Raji (cell line): ENCODE measurements around the gene CYB5R3.

ENCODE experiments used
- POLR2A ChIP-seq: IDR thresholded peaks from 2 replicates; pipeline ENCODE4 v1.6.1; 2011; ENCODE audit warnings: low read depth, low read length, control low read depth; ENCODE audit not compliant: insufficient read depth

CYB5R3 gene

DNA sequence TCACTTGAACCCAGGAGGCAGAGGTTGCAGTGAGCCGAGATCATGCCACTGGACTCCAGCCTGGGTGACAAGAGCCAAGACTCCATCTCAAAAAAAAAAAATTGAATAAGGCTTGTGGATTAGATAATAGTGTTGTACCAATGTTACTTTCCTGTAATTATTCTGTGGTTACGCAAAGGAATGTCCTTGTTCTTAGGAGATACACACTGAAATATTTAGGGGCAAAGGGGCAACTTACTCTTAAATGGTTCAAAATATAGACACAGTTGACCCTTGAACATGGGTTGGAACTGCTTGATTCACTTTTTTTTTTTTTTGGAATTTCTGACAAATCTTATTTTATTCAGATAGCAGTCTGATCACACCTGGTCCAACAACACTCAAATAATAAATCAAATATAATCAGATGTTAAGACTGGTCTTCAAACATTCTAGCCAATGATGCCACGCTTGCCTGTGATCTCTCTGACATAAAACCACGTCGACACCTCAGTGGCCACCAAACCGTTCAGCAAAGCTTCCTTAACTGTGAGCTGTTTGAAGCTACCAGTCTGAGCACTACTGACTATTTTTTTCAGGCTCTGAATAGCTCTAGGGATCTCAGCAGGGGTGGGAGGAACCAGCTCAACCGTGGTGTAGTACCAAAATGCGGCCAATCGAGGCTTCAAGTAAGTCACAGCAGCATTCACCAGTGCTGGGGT, 9.5 kb downstream of the CYB5R3 start:
- no peak for TF ChIP-seq POLR2A

DNA sequence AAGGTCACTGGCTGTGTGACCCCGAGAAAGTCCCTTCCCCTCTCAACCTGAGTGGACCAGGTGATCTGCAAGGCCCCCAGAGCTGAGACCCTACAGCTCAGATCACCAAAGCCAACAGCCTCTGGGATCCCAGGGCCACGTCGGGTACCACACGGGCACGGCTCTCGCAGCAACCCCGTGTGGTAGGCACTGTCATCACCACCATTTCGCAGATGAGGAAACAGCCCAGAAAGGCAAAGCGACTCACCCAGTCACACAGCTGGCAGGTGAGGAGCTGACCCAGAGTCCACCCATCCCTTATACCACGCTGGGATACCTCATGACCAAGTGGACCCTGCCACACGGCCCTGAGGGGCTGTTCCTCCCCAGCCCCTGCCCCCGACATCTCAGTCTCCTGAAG, 11.6 kb downstream of the CYB5R3 start:
- no peak for TF ChIP-seq POLR2A

DNA sequence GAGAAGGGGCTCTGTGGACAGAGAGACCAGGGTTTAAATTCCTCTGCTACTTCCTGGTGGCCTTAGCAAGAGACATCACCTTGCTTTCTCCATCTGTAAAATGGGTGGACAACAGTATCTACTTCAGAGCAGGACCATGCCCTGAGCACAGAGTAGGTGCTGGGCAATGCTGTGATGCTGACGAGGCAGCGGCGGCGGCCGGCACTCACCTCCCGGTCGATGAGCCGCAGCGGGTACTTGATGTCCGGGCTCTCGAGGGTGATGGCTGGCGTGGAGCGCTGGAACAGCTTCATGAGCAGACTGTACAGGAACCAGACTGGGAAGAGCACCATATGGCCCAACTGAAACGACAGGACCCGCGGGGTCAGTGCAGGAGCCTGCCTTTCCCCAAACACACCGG, 12.7 kb downstream of the CYB5R3 start:
- no peak for TF ChIP-seq POLR2A

DNA sequence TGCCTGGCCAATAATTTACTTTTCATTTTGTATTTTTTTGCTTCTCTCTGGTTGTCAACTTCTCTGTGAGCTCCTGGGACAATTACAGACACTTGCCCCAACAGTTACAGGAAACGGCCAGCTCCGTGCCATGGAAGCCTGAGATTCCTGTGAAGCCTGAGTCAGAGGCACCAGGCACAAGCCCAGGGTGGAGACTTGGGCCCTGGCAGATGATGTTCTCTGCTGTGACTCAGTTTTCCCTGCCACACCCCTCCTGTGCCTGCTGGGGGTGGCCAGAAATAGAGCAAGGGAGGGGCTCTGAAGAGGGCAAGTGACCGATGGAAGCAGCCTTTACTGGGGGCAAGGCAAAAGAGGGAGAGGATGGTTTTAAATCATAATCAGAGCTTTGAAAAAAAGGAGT, 13.7 kb downstream of the CYB5R3 start:
- TF ChIP-seq POLR2A = no peak

DNA sequence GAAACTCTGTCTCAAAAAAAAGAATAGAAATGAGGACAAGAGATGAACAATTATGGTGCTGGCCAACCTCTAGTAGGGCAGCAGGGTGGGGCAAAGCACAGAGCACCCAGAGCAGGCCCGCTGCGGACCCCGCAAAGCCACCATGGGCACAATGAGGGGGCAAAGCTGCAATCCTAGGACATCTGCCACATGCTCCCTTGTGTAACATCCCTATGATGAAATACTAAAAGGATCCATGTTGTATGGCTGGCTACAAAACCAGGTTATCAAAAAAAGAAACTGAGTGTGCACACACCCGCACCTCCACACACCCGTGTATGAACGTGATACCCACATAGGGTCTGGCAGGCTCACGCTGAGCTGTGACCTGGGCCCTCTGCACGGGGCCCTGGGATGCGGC, 16.2 kb downstream of the CYB5R3 start:
- no peak for TF ChIP-seq POLR2A

DNA sequence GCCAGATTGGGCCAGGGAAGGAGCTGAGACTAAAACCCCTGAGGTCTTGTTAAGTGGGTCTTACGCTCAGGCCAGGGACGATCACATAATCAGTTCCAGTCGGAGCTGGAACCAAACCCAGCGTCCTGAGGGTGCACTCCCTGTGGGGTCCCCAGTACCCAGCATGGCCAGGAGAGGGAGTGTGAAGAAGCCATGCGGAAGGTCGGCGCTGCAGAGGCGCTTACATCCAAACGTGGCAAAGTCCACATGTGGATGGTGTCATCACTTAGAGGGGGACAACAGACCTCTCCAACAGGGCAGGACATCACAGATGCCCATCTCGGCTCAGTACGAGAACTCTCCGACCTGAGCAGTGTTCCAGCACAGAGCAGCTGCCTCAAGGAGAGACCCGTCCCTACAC, 17.1 kb downstream of the CYB5R3 start:
- TF ChIP-seq POLR2A = no peak

DNA sequence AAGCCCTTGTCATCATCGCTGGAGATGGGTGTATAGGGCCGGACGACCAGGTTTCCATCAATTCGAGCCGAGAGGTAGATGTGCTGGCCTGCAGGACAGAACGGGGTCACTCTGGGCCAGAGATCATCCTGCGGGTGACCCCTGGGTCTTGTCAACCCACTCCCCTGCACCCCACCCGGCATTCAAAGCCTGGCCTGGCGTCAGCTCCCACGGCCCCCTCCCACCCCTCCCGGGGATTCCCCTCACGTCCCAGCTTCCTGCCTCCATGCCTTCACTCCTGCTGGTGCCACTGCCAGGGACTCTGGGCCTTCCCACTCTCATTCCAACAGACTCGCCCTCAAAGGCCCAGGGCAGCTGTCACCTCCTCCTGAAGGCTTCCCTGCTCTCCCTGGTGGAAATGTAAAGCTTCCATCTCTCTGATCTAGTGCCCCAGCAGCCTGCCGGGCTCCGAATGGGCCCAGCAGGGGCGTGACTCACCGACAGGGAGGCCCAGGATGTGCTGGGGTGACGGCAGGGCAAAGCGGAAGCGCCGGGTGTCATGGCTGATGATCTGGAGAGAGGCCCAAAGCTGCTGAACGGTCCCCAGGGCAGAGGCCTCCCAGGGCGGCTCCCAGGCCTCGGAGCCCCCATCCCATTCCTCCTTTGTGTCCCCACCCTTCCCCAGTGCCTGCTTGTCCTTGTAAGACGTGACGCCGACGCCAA, 18.1 kb downstream of the CYB5R3 start:
- TF ChIP-seq POLR2A = no peak

DNA sequence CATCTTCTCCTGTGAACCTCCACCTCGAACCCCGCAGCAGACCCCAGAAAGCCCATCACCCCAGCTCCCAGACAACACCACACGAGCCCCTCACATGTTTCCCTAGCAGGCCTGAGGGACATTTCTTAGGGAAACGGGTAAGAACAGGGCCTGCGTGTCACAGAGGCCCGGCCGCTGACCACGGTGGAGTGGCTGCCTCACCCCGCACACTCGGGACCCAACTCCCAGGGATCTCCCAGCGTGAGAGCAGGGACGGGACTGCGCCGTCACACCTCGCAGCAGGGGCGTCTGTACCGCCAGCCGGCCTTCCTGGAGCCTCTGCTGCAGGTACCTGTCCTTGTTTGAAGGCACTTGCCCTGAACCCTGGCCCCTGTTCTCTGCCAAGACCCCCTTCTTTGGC, 19.0 kb downstream of the CYB5R3 start:
- TF ChIP-seq POLR2A = no peak

DNA sequence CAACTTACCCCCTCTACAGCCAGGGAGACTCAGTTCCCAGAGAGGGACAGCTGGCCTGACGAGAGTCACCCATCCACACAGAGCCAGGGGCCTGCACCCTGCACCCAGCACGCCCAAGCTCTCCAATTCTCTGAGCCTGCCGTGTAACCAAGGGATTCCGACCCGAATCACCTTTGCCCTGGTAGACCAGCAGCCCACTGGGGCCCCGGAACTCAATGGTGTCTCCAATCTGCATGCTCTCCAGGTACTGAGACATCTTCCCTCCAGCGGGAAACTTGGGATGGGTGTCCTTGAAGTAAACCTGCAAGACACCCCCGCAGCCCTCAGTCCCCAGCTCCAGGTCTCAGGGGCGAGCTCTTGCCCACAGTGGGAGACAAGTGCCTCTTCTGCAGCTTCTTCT, 21.2 kb downstream of the CYB5R3 start:
- TF ChIP-seq POLR2A = no peak

DNA sequence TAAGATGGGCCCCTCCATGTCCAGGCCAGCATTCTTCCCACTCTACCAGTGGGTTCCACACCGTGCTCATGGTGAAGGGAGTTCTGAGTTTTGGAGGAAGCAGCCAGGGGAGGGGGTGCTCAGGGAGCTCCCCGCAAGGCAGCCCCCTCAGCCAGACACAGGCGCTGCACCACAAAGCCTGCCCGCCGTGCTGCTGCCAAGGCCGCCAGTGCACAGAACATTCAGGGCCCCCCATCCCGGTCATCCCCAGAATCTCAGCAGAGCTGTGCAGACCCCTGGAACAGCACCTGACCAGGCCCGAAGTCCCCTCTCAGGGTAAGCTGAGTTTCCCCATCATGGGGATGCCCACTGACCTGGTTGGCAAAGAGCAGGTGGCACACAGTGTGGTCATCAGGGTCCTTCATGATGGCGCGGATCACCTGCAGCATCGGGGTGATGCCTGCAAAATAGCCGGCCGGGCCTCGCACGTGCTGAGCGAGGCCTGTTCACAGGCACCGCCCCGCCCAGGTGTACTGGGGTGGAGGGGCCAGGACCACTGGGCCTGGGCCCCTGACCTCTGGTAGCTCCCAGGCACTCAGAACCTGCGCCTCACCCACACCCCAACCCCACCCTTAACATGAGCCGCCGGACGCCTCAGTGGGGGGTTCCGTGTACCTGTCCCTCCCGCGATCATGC, 22.1 kb downstream of the CYB5R3 start:
- TF ChIP-seq POLR2A = no peak

DNA sequence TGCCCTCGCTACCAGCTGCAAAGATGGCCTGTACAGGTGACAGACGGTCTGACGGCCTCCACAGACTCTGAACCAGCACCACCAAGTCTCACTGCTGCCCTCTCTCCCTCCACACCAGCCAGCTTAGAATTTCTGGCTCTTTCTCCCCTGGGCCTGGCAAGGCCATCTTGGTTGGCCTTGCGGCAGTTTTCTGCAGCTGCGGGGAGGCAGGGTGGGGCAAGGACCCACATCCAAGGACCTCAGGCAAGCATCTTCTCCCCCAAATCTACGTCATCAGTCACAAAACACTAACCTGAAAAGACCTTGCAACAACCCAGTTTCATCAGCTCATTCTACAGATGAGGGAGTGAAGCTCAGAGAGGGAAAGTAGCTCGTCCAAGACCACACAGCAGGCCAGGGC, 22.8 kb downstream of the CYB5R3 start:
- TF ChIP-seq POLR2A = no peak

DNA sequence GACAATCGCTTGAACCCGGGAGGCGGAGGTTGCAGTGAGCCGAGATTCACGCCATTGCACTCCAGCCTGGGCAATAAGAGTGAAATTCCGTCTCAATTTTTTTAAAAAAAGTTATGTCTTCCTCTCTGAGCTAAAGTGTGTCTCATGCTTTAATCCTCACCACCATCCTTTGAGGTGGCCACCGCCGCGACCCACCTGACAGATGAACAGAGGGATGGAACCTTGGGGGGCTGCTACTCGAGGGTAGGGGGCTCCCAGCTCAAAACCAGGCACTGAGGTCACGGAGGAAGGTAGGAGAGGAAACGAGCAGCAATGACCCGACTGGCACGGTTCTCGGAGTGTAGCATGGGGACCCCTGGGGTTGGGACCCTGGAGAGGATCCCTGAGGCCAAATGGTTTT, 23.8 kb downstream of the CYB5R3 start:
- TF ChIP-seq POLR2A = no peak

DNA sequence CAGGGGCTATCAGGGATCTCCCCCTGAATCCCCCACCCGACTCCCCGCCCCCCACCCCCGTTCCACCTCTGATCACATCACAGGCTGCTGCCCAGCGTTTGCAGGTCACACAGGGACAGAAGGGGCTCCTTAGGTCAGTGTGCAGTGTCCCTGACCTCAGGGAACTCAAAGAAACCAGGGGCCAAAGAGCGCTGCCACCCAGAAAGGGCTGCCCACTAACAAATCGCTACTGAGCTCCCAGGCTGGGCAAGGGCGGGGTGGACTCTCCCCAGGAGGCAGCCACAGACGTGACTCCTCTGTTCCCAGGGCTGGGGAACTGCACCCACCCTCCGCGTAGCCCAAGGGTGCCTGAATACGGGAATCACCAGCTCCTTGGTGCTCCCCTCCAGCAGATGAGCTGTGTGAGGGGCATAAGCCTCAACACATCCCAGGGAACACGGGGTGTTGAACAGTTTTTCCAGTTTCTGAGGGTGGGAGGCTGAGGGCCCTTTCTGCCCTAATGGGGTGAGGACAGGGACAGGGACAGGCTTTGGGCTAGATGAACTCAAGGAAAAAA, 24.6 kb downstream of the CYB5R3 start:
- no peak for TF ChIP-seq POLR2A

DNA sequence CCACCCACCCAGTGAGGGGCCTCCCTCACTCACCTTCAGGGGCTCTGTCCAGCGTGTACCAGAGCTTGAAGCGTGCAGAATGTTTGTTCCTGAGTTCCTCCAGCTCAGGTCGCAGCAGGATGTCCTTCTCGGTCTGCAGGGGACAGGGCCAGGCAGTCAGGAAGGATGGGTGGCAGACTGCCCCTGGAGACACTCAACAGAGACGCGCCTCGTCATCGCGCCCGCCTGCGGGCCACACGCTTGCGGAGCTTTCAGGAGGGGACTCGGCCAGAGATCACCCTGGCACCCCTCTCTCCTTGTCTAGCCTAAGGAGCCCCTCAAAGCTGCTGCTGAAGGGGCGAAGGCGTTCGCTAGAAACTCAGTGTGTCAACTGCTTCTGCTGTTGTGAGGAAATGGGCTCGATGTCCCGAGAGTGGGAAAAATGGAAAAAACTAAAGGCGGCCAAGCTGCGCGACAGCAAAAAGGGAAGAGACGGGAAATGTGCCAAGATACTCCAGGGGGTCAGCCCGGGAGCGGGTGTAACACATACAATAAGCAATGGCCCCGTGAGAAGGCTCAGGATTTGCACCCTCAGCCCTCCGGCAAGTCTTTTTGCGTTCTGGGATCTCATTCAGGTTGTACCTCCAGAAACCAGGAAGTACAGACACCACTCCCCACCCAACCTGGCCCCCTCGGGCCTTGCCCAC, 25.3 kb downstream of the CYB5R3 start:
- no peak for TF ChIP-seq POLR2A

DNA sequence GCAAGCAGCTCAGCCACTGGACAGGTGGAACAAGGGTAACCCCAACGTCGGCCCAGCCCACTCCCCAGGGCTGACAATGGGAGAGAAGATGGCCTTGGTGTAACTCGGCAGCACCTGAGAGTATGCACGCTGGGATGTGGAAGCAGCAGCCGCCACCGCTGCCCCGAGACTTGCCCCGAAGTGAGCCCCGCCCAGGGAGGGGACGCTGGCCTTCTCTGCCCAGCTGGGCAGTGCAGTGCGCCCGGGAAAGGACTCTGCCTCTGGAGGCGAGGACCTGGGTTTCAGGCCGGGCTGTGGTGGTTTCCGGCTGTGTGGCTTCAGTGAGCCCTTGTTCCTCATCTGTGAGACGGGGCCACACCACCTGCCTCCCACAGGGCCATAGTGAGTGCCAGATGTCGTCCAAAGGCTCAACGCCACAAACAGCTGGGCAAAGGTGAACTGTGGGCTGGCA, 25.9 kb downstream of the CYB5R3 start:
- TF ChIP-seq POLR2A = no peak
